Ovary (tissue), 9 donors: ENCODE results near the gene STARD9. TPM values are rescaled to one million over a fixed set of nuclear protein-coding genes. Genes with fewer than 3 reads are reported as not detected.

Experiments used
- DNase-seq, 5 donors: peaks; one replicate each; pipeline ENCODE4 v3.0.0-alpha.2; 2019 to 2020
- H3K27ac ChIP-seq, 2 donors: fragments of 200-600 bp; one replicate each; pipeline versions ENCODE4 v1.5.1 to v1.8.0; 2019 to 2022
- H3K27me3 ChIP-seq: fragments of 200-600 bp; one replicate; pipeline ENCODE4 v1.8.0; 2022
- H3K36me3 ChIP-seq: fragments of 200-600 bp; sonication (generic); one replicate; pipeline ENCODE4 v1.5.1; 2019
- H3K4me1 ChIP-seq: one replicate; pipeline ENCODE4 v1.8.1; 2013; ENCODE audit warnings: mild to moderate bottlenecking, moderate library complexity; ENCODE audit not compliant: insufficient read depth
- H3K4me3 ChIP-seq: fragments of 200-600 bp; sonication (generic); one replicate; pipeline ENCODE4 v1.5.1; 2017
- H3K9me3 ChIP-seq, 2 donors: fragments of 200-600 bp in 1 of 2; sonication (generic) in 1 of 2; one replicate each; pipeline versions ENCODE4 v1.5.1 to v1.8.1; 2013 to 2019; ENCODE audit warnings: mild to moderate bottlenecking in 1 of 2, moderate library complexity in 1 of 2
- CTCF ChIP-seq, 3 donors: fragments of 450-650 bp in 2 of 3; fragments of 200-600 bp in 1 of 3; IDR thresholded peaks; one replicate each; pipeline versions ENCODE4 v1.5.1 to v1.8.0; 2016 to 2022; ENCODE audit warnings: antibody characterized with exemption in 3 of 3, mild to moderate bottlenecking in 1 of 3
- EP300 ChIP-seq: sonication (generic); formaldehyde crosslinking; IDR thresholded peaks from one replicate; pipeline ENCODE4 v1.6.1; 2017; ENCODE audit warnings: antibody characterized with exemption
- POLR2A ChIP-seq: fragments of 450-650 bp; IDR thresholded peaks from one replicate; pipeline ENCODE4 v1.6.1; 2017; ENCODE audit warnings: antibody characterized with exemption, mild to moderate bottlenecking, moderate library complexity
- WGBS, 3 donors: extraction: QIAGEN DNeasy Blood & Tissue Kit in 1 of 3; methylation state at CpG; one replicate each; pipeline versions ENCODE4 v1.1.5 to v1.1.7; 2013 to 2017; 5-methylcytosine and 5-hydroxymethylcytosine counted together
- intact Hi-C, 4 donors: fragments of 100-400 bp; cut with DNase I; formaldehyde crosslinking; loops; one replicate each; pipeline versions ENCODE4 v1.11.0 to v1.15.1; 2022 to 2023
- polyA plus RNA-seq, 2 donors: library from polyadenylated mRNA; stranded (reverse); fragments of 200-250 nt in 1 of 2; fragments of 350-450 nt in 1 of 2; fragmentation: Illumina TruSeq in 1 of 2; extraction: RNeasy Lipid Tissue Mini Kit (QIAGEN cat#74804) in 1 of 2; gene quantifications; one replicate each; pipeline ENCODE4 v1.2.3, GENCODE V29; 2013 to 2014
- total RNA-seq, 7 donors: library from RNA; depleted of rRNA in 2 of 7; stranded (reverse); fragments of >200 nt in 2 of 7; fragmentation: NEBNext Ultra II Directional in 3 of 7; extraction: Animal tissue kit (Norgen Biotek cat#: 25700) in 3 of 7; gene quantifications; one replicate each; pipeline versions ENCODE4 v1.1.0 to v1.2.4, GENCODE V29; 2016 to 2023
- donor health status: DM: no; HTN: no; CAD: no; lungs with moderate emphysema.
- donor health status: DM: no; HTN: no; CAD: no.
- donor health status: Bipolar disorder and iron deficiency.
- donor health status: DM: yes; HTN: yes; CAD: no.
- donor health status: DM: no; HTN: no; CAD: no.
- donor health status: DM: yes; HTN: yes; CAD: no.

The STARD9 gene
- total and polyA plus RNA-seq, 9 donors = 11.3 to 40.3 (median 29.4) TPM

- H3K9me3 ChIP-seq = no peaks in the 10 kb centered on the region
- DNase-seq = no peak
- intact Hi-C loops = loop anchor here in 2 of 4 donors (10.0 kb wide), 1 partner anchor 191 kb away; the partner anchor contains the start of gene TTBK2 (in 2 of the 2)
- no peak overlapping the region for H3K4me3 ChIP-seq
- H3K36me3 ChIP-seq = no peaks in the 10 kb centered on the region
- H3K27me3 ChIP-seq = no peaks in the 10 kb centered on the region
- TF ChIP-seq EP300 = no peak
- WGBS, 3 donors = 83 to 84% (median 83%) methylated on average over 6 of the region's 6 CpGs
- no peak overlapping the region for H3K27ac ChIP-seq
- peaks cover 2% of the 10 kb centered on the region for H3K4me1 ChIP-seq
These were observed 158.8 kb downstream of the STARD9 start for GRCh38 chr15:42734076-42734672.

- Histone ChIP-seq H3K4me1 (peaks cover 2% of the 10 kb centered on the region), H3K27ac (peak overlapping the region; percentile 78 to 93), H3K36me3 (no peaks in the 10 kb centered on the region), H3K9me3 (no peaks in the 10 kb centered on the region), H3K27me3 (no peaks in the 10 kb centered on the region), H3K4me3 (peak overlapping the region; percentile 75)
- TF ChIP-seq POLR2A = no peak
- no peak for TF ChIP-seq CTCF (IDR thresholded peaks at IDR 0.05)
- TF ChIP-seq EP300 = no peak
- DNase-seq = no peak
- WGBS, 3 donors = 71 to 78% (median 74%) methylated on average over 19 of the region's 19 CpGs
- intact Hi-C loops = loop anchor here in 2 of 4 donors (10.0 kb wide), 1 partner anchor 189 kb away; the partner anchor contains the start of gene TTBK2 (in 2 of the 2)
These were observed 160.2 kb downstream of the STARD9 start for GRCh38 chr15:42735382-42736165.

DNA sequence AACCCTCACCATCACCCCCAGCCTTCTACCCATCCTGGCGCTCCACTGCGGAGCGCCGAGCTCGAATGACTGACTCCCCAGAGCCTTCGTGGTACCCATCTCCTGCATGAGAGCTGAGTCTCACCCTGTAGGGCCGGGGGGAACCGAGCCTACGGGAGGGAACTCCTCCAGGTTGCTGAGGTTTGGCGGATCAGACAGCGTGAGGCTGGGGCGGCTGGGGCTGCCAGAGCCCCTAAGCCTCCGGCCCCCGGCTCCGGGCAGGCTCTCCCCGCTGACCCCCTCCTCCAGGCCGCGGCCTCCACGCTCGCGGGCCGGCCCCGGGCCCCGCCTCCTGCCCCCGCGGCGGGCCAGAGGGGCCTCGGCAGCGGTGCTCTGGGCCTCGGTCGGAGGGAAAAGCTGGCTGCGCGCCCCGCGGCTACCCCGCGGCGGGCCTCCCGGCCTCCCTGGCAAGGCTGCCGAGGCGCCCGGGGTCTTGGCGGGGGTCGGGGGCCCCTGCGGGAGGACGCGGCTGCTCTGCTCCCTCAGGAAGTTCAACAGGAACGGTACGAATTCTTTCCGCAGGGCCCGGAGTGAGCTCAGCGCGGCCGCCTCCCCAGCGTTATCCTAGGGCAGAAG, 160.9 kb downstream of the STARD9 start:
- peak overlapping the region; percentile 75 for H3K4me3 ChIP-seq
- peaks cover 2% of the 10 kb centered on the region for H3K4me1 ChIP-seq
- H3K9me3 ChIP-seq = no peaks in the 10 kb centered on the region
- H3K27ac ChIP-seq = peak overlapping the region; percentile 78 to 93
- intact Hi-C loops = loop anchor here in 2 of 4 donors (10.0 kb wide), 1 partner anchor 189 kb away; the partner anchor contains the start of gene TTBK2 (in 2 of the 2)
- no peak for TF ChIP-seq EP300
- TF ChIP-seq CTCF (IDR thresholded peaks at IDR 0.05) = no peak
- no peak for TF ChIP-seq POLR2A
- no peaks in the 10 kb centered on the region for H3K27me3 ChIP-seq
- H3K36me3 ChIP-seq = no peaks in the 10 kb centered on the region
- WGBS, 3 donors = 1% methylated on average over 45 to 55 of the region's 55 CpGs
- peak; percentile 55 to 80 (median 64) for DNase-seq

- intact Hi-C loops = loop anchor here in 2 of 4 donors (10.0 kb wide), 1 partner anchor 188 kb away; the partner anchor contains the start of gene TTBK2 (in 2 of the 2)
- TF ChIP-seq CTCF (IDR thresholded peaks at IDR 0.05) (peak in 1 of 3 donors; percentile 14), EP300 (no peak), POLR2A (peak; percentile 83)
These were observed 161.6 kb downstream of the STARD9 start, which contains the start of gene CDAN1 for GRCh38 chr15:42736793-42737528. Gene CDAN1 (minus strand): TSS chr15:42737128. CDS start chr15:42737102, 26 bp downstream.

More at GRCh38 chr15:42736793-42737528, 161.6 kb downstream of the STARD9 start, which contains the start of gene CDAN1:
- Histone ChIP-seq H3K4me3 (peak within 1 kb of the TSS; percentile 75), H3K9me3 (no peaks in the 10 kb centered on the region), H3K36me3 (no peaks in the 10 kb centered on the region), H3K27me3 (no peaks in the 10 kb centered on the region), H3K4me1 (peaks cover 2% of the 10 kb centered on the region), H3K27ac (peak within 1 kb of the TSS; percentile 78 to 93)
- 0% methylated on average over 38 to 76 of the region's 76 CpGs for WGBS, 3 donors
- peak; percentile 94 to 97 (median 95) for DNase-seq
